Psoas muscle (tissue), 8 donors: Measurements from ENCODE around the gene ATRNL1. TPM values are rescaled to one million over a fixed set of nuclear protein-coding genes. Genes with fewer than 3 reads are reported as not detected.

ENCODE experiments used
- ATAC-seq, 4 donors: fragments of 200-7000 bp; cut with Tn5 transposase; one replicate each; pipeline ENCODE4 v1.9.1; 2020; ENCODE audit warnings: moderate library complexity in 3 of 4, mild to moderate bottlenecking in 2 of 4
- DNase-seq, 2 donors: peaks; one replicate each; pipeline ENCODE4 v3.0.0-alpha.2; 2020
- H3K27ac ChIP-seq: fragments of 200-600 bp; one replicate; pipeline ENCODE4 v1.8.0; 2022
- H3K27me3 ChIP-seq, 3 donors: fragments of 200-600 bp in 1 of 3; one replicate each; pipeline versions ENCODE4 v1.6.1 to v1.8.0; 2013 to 2022; ENCODE audit warnings: low read length in 2 of 3, mild to moderate bottlenecking in 2 of 3, moderate library complexity in 1 of 3; ENCODE audit not compliant: insufficient read depth in 3 of 3
- H3K36me3 ChIP-seq, 2 donors: fragments of 200-600 bp in 1 of 2; one replicate each; pipeline versions ENCODE4 v1.6.1 to v1.8.0; 2013 to 2022; ENCODE audit warnings: low read depth in 1 of 2, mild to moderate bottlenecking in 1 of 2, moderate library complexity in 1 of 2; ENCODE audit not compliant: insufficient read depth in 1 of 2
- H3K4me1 ChIP-seq: fragments of 200-600 bp; one replicate; pipeline ENCODE4 v1.8.0; 2022
- H3K4me3 ChIP-seq: fragments of 200-600 bp; one replicate; pipeline ENCODE4 v1.8.0; 2022; ENCODE audit warnings: mild to moderate bottlenecking
- H3K9me3 ChIP-seq: fragments of 200-600 bp; one replicate; pipeline ENCODE4 v1.8.0; 2022
- WGBS, 3 donors: extraction: QIAGEN DNeasy Blood & Tissue Kit; methylation state at CpG; one replicate each; pipeline versions ENCODE4 v1.1.6 to v1.1.7; 2013; 5-methylcytosine and 5-hydroxymethylcytosine counted together
- intact Hi-C, 2 donors: fragments of 100-400 bp; cut with DNase I; formaldehyde crosslinking; loops; one replicate each; pipeline versions ENCODE4 v1.11.0 to v1.14.2; 2022
- polyA plus RNA-seq, 3 donors: library from polyadenylated mRNA; stranded (reverse); fragments of 200-250 nt; gene quantifications; one replicate each; pipeline ENCODE4 v1.2.3, GENCODE V29; 2013
- total RNA-seq, 4 donors: library from RNA; stranded (reverse); fragmentation: NEBNext Ultra II Directional in 2 of 4; extraction: Animal tissue kit (Norgen Biotek cat#: 25700) in 2 of 4; gene quantifications; one replicate each; pipeline versions ENCODE4 v1.2.1 to v1.2.4, GENCODE V29; 2021 to 2023
- TF ChIP-seq, protein P1 (sequence below): fragments of 200-600 bp; IDR thresholded peaks from one replicate; pipeline ENCODE4 v1.8.0; 2022; ENCODE audit warnings: antibody characterized with exemption
- donor health status: healthy with polysubstance abuse.
- donor health status: DM: no; HTN: no; CAD: no; lungs with moderate emphysema.
- donor health status: Bipolar disorder and iron deficiency.
- donor health status: healthy.
- donor health status: DM: yes; HTN: yes; CAD: no.
- donor health status: DM: no; HTN: no; CAD: no.
- donor health status: DM: no; HTN: no; CAD: no.
- donor health status: DM: yes; HTN: yes; CAD: no.

Gene ATRNL1
- total and polyA plus RNA-seq, 7 donors: 0.01 to 7.1 (median 2.2) TPM

DNA sequence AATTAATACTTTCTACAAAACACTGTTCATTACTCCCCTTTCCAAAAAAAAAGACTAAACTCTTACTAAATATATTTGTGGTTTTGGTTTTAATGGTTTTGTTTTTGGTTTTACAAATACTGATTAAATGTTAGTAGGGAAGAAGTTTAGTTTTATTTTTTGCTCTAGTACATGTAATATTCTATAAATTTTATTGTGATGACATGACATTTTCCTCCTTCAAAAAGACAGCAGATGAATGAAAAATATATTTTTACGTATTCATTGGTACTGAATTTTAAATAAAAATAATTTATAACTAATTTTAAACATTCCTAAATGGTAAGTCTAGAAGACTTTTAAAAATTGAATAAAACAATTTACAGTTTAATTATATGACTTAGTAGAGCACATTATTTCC is 667.0 kb downstream of the ATRNL1 start:
- WGBS, 3 donors: 74 to 96% (median 92%) methylated on average over 1 of the region's 1 CpG
- no peaks in the 10 kb centered on the region for H3K27me3 ChIP-seq

DNA sequence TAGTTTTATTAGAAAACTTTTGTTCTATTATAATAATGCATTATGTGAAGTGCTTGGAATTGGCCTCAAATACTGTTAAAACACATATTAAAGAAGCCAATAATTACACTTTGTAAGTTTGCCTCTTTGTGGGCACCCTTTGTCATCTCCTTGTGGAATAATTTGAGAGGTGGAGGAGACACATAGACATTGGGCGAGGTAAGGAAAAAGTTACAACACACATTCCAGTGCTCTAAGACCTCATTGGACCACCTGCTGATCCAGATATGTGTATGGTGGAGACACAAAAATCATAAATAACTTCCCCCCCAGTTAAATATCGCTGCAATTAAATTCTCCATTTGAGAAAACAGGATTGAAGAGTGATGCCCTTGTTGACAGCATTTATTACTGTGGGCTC is 668.0 kb downstream of the ATRNL1 start:
- Histone ChIP-seq H3K36me3 (no peaks in the 10 kb centered on the region), H3K4me1 (no peaks in the 10 kb centered on the region), H3K4me3 (no peak overlapping the region), H3K27ac (no peak overlapping the region), H3K27me3 (no peaks in the 10 kb centered on the region), H3K9me3 (no peaks in the 10 kb centered on the region)
- WGBS, 3 donors: 46 to 78% (median 66%) methylated on average over 2 of the region's 2 CpGs
- no peak for DNase-seq
- intact Hi-C loops: no loop called here
- no peak for ATAC-seq
- TF ChIP-seq, protein P1, sequence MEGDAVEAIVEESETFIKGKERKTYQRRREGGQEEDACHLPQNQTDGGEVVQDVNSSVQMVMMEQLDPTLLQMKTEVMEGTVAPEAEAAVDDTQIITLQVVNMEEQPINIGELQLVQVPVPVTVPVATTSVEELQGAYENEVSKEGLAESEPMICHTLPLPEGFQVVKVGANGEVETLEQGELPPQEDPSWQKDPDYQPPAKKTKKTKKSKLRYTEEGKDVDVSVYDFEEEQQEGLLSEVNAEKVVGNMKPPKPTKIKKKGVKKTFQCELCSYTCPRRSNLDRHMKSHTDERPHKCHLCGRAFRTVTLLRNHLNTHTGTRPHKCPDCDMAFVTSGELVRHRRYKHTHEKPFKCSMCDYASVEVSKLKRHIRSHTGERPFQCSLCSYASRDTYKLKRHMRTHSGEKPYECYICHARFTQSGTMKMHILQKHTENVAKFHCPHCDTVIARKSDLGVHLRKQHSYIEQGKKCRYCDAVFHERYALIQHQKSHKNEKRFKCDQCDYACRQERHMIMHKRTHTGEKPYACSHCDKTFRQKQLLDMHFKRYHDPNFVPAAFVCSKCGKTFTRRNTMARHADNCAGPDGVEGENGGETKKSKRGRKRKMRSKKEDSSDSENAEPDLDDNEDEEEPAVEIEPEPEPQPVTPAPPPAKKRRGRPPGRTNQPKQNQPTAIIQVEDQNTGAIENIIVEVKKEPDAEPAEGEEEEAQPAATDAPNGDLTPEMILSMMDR: no peak

More for the DNA sequence above, 667.0 kb downstream of the ATRNL1 start:
- DNase-seq (no peak), ATAC-seq (no peak)
- TF ChIP-seq, protein P1: no peak
- H3K9me3 ChIP-seq: no peaks in the 10 kb centered on the region
- no peaks in the 10 kb centered on the region for H3K4me1 ChIP-seq
- H3K27ac ChIP-seq: no peak overlapping the region
- no peak overlapping the region for H3K4me3 ChIP-seq
- intact Hi-C loops: no loop called here
- H3K36me3 ChIP-seq: no peaks in the 10 kb centered on the region

DNA sequence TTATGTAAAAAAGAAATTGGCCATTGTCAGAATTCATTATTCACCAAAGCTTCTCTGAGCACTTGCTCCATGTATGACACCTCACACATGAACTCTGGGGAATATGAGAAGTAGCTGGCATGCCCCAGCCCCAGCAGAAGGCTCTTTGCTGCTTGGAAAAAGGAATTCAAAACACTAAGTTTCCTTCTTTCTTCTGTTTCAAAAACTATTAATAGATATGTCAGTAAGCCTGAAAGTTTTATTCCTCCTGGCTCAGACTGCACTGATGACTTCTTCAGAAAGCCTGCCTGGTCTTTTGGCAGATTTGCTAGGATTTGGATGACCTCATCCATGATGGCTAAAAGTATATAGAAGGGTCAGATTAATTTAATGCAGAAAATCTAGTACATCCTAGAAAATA is 668.9 kb downstream of the ATRNL1 start:
- H3K9me3 ChIP-seq: no peaks in the 10 kb centered on the region
- H3K4me1 ChIP-seq: no peaks in the 10 kb centered on the region
- H3K36me3 ChIP-seq: no peaks in the 10 kb centered on the region
- H3K27me3 ChIP-seq: no peaks in the 10 kb centered on the region
- TF ChIP-seq, protein P1: no peak
- H3K4me3 ChIP-seq: no peak overlapping the region
- H3K27ac ChIP-seq: no peak overlapping the region
- intact Hi-C loops: no loop called here
- ATAC-seq: peak in 2 of 4 donors; percentile 25 to 58
- no peak for DNase-seq

DNA sequence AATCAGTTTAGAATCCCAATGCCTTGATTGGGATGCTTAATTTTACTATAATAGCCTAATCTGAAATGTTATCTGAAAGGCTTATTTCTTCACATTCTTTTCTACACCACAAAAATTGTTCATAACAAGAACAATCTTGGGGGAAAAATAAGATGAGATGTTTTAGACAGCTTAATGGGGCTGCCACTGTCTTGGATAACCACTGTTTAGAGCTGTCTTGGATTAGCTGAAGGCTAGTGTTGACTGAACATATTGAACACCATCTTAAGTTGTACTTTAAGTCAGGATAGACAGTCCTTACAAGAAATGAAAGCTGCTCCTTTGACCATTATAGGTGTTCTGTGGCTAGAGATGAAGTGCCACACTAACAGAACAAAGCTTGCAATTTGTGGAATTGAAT is 678.6 kb downstream of the ATRNL1 start:
- TF ChIP-seq, protein P1: no peak
- Histone ChIP-seq H3K9me3 (no peaks in the 10 kb centered on the region), H3K4me1 (no peaks in the 10 kb centered on the region), H3K36me3 (no peaks in the 10 kb centered on the region), H3K4me3 (no peak overlapping the region), H3K27me3 (no peaks in the 10 kb centered on the region), H3K27ac (no peak overlapping the region)
- intact Hi-C loops: no loop called here
- DNase-seq: no peak
- ATAC-seq: no peak

DNA sequence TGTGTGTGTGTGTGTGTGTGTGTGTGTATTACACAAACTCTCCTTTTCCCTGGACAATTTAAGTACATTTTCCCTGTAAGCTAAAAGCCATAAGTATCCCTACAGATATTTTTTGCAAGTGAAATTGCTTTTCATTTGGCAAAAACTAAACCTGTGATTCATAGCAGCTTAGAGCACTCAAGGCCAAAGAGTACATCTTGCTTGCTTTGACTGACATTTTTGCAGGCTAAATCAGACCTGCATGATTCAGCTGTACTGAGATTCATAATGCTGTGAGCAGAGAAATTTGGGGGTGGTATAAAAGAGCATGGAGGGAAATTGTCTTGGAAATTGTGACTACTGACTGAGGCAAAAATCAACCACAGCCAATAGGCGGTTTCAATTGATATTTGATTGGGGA is 679.4 kb downstream of the ATRNL1 start:
- WGBS, 3 donors: 89 to 100% (median 90%) methylated on average over 1 of the region's 1 CpG
- Histone ChIP-seq H3K36me3 (no peaks in the 10 kb centered on the region), H3K4me1 (no peaks in the 10 kb centered on the region), H3K27ac (no peak overlapping the region), H3K9me3 (no peaks in the 10 kb centered on the region), H3K4me3 (no peak overlapping the region), H3K27me3 (no peaks in the 10 kb centered on the region)
- no peak for DNase-seq
- TF ChIP-seq, protein P1: no peak
- intact Hi-C loops: no loop called here
- no peak for ATAC-seq
